Measurements from ENCODE around the gene PHLDB2.

PHLDB2 gene

DNA sequence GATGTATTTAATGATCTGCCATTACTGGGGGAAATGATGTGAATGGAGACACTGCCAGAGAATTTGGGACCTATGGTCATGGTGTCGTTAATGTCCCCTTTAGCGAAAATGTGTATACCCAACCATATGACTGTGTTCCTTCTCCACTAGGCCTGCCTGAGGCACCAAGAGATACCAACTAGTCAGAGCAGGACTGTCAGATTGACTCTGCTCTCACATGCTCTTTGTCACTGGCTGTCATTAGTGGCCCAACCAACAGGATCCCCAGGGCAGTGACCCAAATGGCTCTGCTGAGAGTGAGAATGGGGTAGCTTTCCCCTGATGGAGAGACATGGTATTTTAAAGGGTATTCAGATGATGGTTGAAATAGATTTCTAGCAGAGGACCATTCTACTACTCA lies 142.5 kb downstream of the PHLDB2 start:
- peaks cover 0 to 7% of the 10 kb centered on the region in 2 donors for H3K27me3 ChIP-seq (ENCODE audit: control insufficient read depth in 1 of 2, insufficient read depth in 2 of 2, low read length in 2 of 2)
- H3K27ac ChIP-seq (ENCODE audit: low read depth, low read length): no peak overlapping the region
- H3K36me3 ChIP-seq (ENCODE audit: insufficient read depth, low read length): no peaks in the 10 kb centered on the region
- H3K4me3 ChIP-seq (ENCODE audit: low read depth in 1 of 2, low read length in 2 of 2): no peak overlapping the region
- H3K4me1 ChIP-seq (ENCODE audit: insufficient read depth, low read length): no peaks in the 10 kb centered on the region
- H3K9ac ChIP-seq (ENCODE audit: low read length): no peak overlapping the region
- H3K9me3 ChIP-seq (ENCODE audit: low read length): no peaks in the 10 kb centered on the region

- Histone ChIP-seq H3K9me3 (ENCODE audit: low read length) (no peaks in the 10 kb centered on the region), H3K27me3 (ENCODE audit: control insufficient read depth in 1 of 2, insufficient read depth in 2 of 2, low read length in 2 of 2) (peaks cover 0 to 7% of the 10 kb centered on the region in 2 donors), H3K9ac (ENCODE audit: low read length) (no peak overlapping the region), H3K36me3 (ENCODE audit: insufficient read depth, low read length) (no peaks in the 10 kb centered on the region), H3K4me3 (ENCODE audit: low read depth in 1 of 2, low read length in 2 of 2) (no peak overlapping the region), H3K4me1 (ENCODE audit: insufficient read depth, low read length) (no peaks in the 10 kb centered on the region), H3K27ac (ENCODE audit: low read depth, low read length) (no peak overlapping the region)
These were observed 143.3 kb downstream of the PHLDB2 start for GRCh38 chr3:112002096-112002971.

DNA sequence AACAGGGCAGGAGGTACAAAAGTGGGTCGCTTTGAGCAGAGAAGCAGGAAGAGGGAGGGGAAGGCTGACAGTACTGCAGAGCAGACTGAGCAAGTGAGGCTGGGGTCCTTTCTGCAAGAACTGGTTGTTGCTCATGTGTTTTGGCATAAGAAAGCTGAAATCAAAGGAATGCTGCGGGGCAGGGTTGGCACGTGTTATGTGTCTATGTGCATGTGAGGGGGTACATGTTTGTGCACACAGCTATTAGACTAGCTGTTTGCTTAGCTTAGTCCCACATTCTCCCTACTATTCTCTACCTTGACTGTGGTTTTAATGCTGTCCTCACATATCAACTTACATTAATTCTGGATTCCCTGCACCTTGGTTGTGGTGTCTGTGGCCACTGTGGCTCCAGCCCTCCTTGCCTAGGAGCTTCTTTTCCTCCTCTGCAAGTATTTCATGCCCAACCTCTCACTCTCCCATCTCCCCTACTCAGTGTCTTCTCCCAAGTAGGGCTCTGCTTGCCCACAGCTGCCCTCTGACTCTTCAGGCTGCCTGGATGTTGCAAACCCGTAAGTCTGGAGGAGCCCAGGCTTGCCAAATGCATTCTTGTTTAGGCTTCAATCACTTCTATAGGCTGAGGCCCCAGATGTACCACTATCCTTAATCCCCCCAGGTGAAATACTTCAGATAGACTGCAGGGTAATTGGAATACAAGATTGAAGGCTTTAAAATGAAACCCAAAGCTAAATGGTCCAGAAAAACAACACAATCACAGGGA lies 144.4 kb downstream of the PHLDB2 start:
- H3K27ac ChIP-seq (ENCODE audit: low read depth, low read length): no peak overlapping the region
- H3K9ac ChIP-seq (ENCODE audit: low read length): no peak overlapping the region
- no peaks in the 10 kb centered on the region for H3K9me3 ChIP-seq (ENCODE audit: low read length)
- peaks cover 0 to 7% of the 10 kb centered on the region in 2 donors for H3K27me3 ChIP-seq (ENCODE audit: control insufficient read depth in 1 of 2, insufficient read depth in 2 of 2, low read length in 2 of 2)
- H3K4me3 ChIP-seq (ENCODE audit: low read depth in 1 of 2, low read length in 2 of 2): no peak overlapping the region
- no peaks in the 10 kb centered on the region for H3K4me1 ChIP-seq (ENCODE audit: insufficient read depth, low read length)
- no peaks in the 10 kb centered on the region for H3K36me3 ChIP-seq (ENCODE audit: insufficient read depth, low read length)

GRCh38 chr3:112004187-112004586 lies 145.1 kb downstream of the PHLDB2 start:
- Histone ChIP-seq H3K36me3 (ENCODE audit: insufficient read depth, low read length) (no peaks in the 10 kb centered on the region), H3K4me3 (ENCODE audit: low read depth in 1 of 2, low read length in 2 of 2) (no peak overlapping the region), H3K9me3 (ENCODE audit: low read length) (no peaks in the 10 kb centered on the region), H3K4me1 (ENCODE audit: insufficient read depth, low read length) (no peaks in the 10 kb centered on the region), H3K9ac (ENCODE audit: low read length) (no peak overlapping the region), H3K27me3 (ENCODE audit: control insufficient read depth in 1 of 2, insufficient read depth in 2 of 2, low read length in 2 of 2) (peaks cover 0 to 5% of the 10 kb centered on the region in 2 donors), H3K27ac (ENCODE audit: low read depth, low read length) (no peak overlapping the region)

- no peak overlapping the region for H3K27ac ChIP-seq (ENCODE audit: low read depth, low read length)
These were observed 145.6 kb downstream of the PHLDB2 start for GRCh38 chr3:112004669-112005068.

DNA sequence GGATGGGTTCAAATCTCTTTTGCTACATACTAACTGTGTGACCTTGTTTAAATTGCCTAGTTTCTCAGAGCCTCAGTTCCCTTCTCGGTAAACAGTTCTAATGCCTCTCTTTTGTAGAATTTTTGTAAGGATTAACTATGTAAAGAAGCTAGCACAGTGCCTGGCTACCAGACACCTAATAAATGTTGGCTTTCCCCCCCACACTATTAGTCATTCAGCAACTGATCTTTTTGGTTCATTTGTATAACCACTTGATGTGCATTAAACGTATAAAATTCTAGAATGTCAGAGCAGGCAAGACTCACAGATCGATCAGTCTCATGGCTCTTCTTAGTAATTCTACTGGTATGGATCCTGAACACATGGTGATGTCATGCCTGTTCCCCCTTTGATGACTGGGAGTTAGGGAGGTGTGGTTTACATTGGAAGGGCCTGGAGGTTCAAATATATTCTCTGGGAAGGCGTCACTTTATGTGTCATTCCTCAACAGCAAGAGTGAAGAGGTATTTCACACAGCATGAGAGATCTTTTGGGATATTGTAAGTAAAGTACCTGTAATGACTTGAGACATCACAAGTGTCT lies 146.1 kb downstream of the PHLDB2 start:
- Histone ChIP-seq H3K9me3 (ENCODE audit: low read length) (no peaks in the 10 kb centered on the region), H3K4me1 (ENCODE audit: insufficient read depth, low read length) (no peaks in the 10 kb centered on the region), H3K36me3 (ENCODE audit: insufficient read depth, low read length) (no peaks in the 10 kb centered on the region), H3K4me3 (ENCODE audit: low read depth in 1 of 2, low read length in 2 of 2) (no peak overlapping the region), H3K27me3 (ENCODE audit: control insufficient read depth in 1 of 2, insufficient read depth in 2 of 2, low read length in 2 of 2) (no peaks in the 10 kb centered on the region), H3K27ac (ENCODE audit: low read depth, low read length) (no peak overlapping the region), H3K9ac (ENCODE audit: low read length) (no peak overlapping the region)

More at GRCh38 chr3:112004669-112005068, 145.6 kb downstream of the PHLDB2 start:
- H3K9ac ChIP-seq (ENCODE audit: low read length): no peak overlapping the region
- H3K36me3 ChIP-seq (ENCODE audit: insufficient read depth, low read length): no peaks in the 10 kb centered on the region
- no peaks in the 10 kb centered on the region for H3K9me3 ChIP-seq (ENCODE audit: low read length)
- peaks cover 0 to under 1% of the 10 kb centered on the region in 2 donors for H3K27me3 ChIP-seq (ENCODE audit: control insufficient read depth in 1 of 2, insufficient read depth in 2 of 2, low read length in 2 of 2)
- H3K4me1 ChIP-seq (ENCODE audit: insufficient read depth, low read length): no peaks in the 10 kb centered on the region
- H3K4me3 ChIP-seq (ENCODE audit: low read depth in 1 of 2, low read length in 2 of 2): no peak overlapping the region

- Histone ChIP-seq H3K9ac (ENCODE audit: low read length) (no peak overlapping the region), H3K4me1 (ENCODE audit: insufficient read depth, low read length) (no peaks in the 10 kb centered on the region), H3K27ac (ENCODE audit: low read depth, low read length) (no peak overlapping the region), H3K4me3 (ENCODE audit: low read depth in 1 of 2, low read length in 2 of 2) (no peak overlapping the region), H3K27me3 (ENCODE audit: control insufficient read depth in 1 of 2, insufficient read depth in 2 of 2, low read length in 2 of 2) (no peaks in the 10 kb centered on the region), H3K9me3 (ENCODE audit: low read length) (no peaks in the 10 kb centered on the region), H3K36me3 (ENCODE audit: insufficient read depth, low read length) (no peaks in the 10 kb centered on the region)
These were observed 148.6 kb downstream of the PHLDB2 start for GRCh38 chr3:112007633-112008032.

- Histone ChIP-seq H3K4me1 (ENCODE audit: insufficient read depth, low read length) (peaks cover 3% of the 10 kb centered on the region), H3K27me3 (ENCODE audit: control insufficient read depth in 1 of 2, insufficient read depth in 2 of 2, low read length in 2 of 2) (no peaks in the 10 kb centered on the region), H3K4me3 (ENCODE audit: low read depth in 1 of 2, low read length in 2 of 2) (no peak overlapping the region), H3K27ac (ENCODE audit: low read depth, low read length) (no peak overlapping the region), H3K9me3 (ENCODE audit: low read length) (no peaks in the 10 kb centered on the region), H3K36me3 (ENCODE audit: insufficient read depth, low read length) (no peaks in the 10 kb centered on the region), H3K9ac (ENCODE audit: low read length) (no peak overlapping the region)
These were observed 150.6 kb downstream of the PHLDB2 start for GRCh38 chr3:112009670-112010069.

DNA sequence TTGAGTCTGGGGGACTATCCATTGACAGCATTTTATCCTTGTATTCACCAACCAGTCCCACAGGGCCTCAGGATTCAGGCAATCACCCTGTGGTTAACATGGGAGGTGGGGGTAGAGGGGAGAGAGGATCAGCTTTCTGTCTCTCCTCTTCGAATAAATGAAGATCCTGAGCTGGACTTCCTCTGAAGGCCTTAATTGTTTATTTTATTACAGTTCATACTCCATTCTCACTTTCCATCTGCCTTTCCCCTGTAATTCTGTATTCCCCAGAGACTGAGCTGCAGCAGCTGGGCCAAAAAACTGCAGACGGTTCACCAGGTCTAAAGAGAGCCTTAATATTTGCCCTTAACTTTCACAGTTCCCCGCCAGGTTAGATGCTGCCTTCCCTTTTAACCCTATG lies 151.6 kb downstream of the PHLDB2 start:
- no peaks in the 10 kb centered on the region for H3K9me3 ChIP-seq (ENCODE audit: low read length)
- no peak overlapping the region for H3K4me3 ChIP-seq (ENCODE audit: low read depth in 1 of 2, low read length in 2 of 2)
- no peaks in the 10 kb centered on the region for H3K36me3 ChIP-seq (ENCODE audit: insufficient read depth, low read length)
- H3K27me3 ChIP-seq (ENCODE audit: control insufficient read depth in 1 of 2, insufficient read depth in 2 of 2, low read length in 2 of 2): no peaks in the 10 kb centered on the region
- H3K9ac ChIP-seq (ENCODE audit: low read length): no peak overlapping the region
- H3K4me1 ChIP-seq (ENCODE audit: insufficient read depth, low read length): peaks cover 3% of the 10 kb centered on the region
- H3K27ac ChIP-seq (ENCODE audit: low read depth, low read length): no peak overlapping the region

- H3K9me3 ChIP-seq (ENCODE audit: low read length): no peaks in the 10 kb centered on the region
- H3K27ac ChIP-seq (ENCODE audit: low read depth, low read length): no peak overlapping the region
- no peak overlapping the region for H3K9ac ChIP-seq (ENCODE audit: low read length)
- no peak overlapping the region for H3K4me3 ChIP-seq (ENCODE audit: low read depth in 1 of 2, low read length in 2 of 2)
- no peaks in the 10 kb centered on the region for H3K36me3 ChIP-seq (ENCODE audit: insufficient read depth, low read length)
- H3K4me1 ChIP-seq (ENCODE audit: insufficient read depth, low read length): peaks cover 3% of the 10 kb centered on the region
- no peaks in the 10 kb centered on the region for H3K27me3 ChIP-seq (ENCODE audit: control insufficient read depth in 1 of 2, insufficient read depth in 2 of 2, low read length in 2 of 2)
These were observed 152.4 kb downstream of the PHLDB2 start for GRCh38 chr3:112011376-112011940.

All from muscle layer of colon (tissue), 2 donors.